Measurements from ENCODE around the gene ZNF668. TPM values are rescaled to one million over a fixed set of nuclear protein-coding genes. Genes with fewer than 3 reads are reported as not detected.
A peak's percentile ranks its signal among the peaks of the same experiment; 100 is the strongest.

Gene ZNF668
- 10 to 100 TPM; 13.9 to 17.4 TPM for total RNA-seq

DNA sequence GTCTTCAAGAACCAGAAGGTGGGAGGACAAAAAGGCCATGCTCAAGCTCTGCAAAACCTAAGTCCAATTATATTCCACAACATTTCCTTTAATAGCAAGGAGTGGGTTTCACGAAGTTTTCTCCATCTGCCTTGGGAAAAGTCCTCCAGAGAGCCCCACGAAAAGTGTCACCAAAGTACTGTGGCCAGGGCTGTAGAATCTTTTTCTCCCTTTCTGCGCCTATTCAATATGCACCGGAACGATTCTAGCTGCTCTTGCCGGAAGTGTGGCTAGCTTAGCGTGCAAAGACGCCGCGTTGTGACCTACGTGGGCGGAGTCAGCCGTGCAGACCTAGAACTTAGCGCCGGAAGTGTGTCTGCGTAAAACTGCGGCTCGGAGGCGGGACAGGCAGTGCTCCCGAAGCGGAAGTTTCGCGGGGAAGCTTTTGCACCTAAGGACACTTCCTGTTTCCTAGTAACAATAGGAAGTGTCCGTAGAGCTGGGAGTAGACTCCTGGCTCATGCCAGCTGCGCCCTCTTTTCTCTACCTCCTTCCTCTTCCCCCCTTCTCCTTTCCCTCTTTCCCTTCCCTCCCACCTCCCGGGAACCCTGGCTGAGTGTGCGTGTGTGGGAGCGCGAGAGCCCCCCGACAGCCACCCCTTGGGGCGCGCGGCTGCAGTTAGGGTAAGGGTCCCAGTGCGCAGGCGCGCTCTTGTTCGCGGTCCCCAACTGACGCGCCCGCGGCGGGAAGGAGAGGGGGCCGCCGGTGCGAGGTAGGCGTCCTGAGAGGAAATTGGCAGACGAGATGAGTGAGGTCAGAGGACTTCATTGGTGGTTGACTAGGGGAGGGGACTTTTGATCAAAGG lies at the start of gene ZNF668, which contains the start of gene ZNF646:
Gene ZNF668 (minus strand): TSS at position 271 of the 844 bp plus-strand sequence. CDS start 9,781 bp downstream, outside the sequence.
Gene ZNF646 (plus strand): TSS at position 453 of the 844 bp plus-strand sequence. CDS start 1,903 bp downstream, outside the sequence.
- Mint-ChIP-seq H3K27ac (peak within 1 kb of the TSS; percentile 94), H3K27me3 (no peaks in the 10 kb centered on the region), H3K36me3 (ENCODE audit: low read depth) (peaks cover 45% of the 10 kb centered on the region), H3K4me1 (peaks cover 39% of the 10 kb centered on the region), H3K4me3 (peak within 1 kb of the TSS; percentile 97), H3K9me3 (no peaks in the 10 kb centered on the region)
- POLR2A ChIA-PET: interaction anchor here (0.8 to 3.5 kb wide), 34 partner anchors 10 to 800 kb away, joined by 3 to 43 read pairs (median 6); partner anchors contain the start of genes ARMC5, FUS, HSD3B7 and KAT8
- CTCF ChIA-PET: interaction anchor here (0.6 to 2.7 kb wide), 14 partner anchors 9 to 795 kb away, joined by 3 to 18 read pairs (median 4); partner anchors contain the start of genes KAT8, VKORC1 and ZNF843
- peak; percentile 99 for DNase-seq

DNA sequence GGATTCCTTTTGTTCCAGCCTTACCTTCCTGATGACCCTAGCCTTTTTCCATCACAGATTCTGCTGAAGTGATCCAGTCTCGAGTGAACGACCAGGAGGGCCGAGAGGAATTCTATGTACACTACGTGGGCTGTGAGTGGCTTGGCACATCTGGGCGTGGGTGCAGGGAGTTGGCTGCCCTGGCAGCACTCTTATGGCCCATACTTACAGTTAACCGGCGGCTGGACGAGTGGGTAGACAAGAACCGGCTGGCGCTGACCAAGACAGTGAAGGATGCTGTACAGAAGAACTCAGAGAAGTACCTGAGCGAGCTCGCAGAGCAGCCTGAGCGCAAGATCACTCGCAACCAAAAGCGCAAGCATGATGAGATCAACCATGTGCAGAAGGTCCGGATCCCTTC lies 46.1 kb upstream of the ZNF668 start:
- DNase-seq: no peak
- Mint-ChIP-seq H3K4me1 (peaks cover 20% of the 10 kb centered on the region), H3K27me3 (no peaks in the 10 kb centered on the region), H3K9me3 (no peaks in the 10 kb centered on the region), H3K4me3 (no peak overlapping the region), H3K27ac (no peak overlapping the region), H3K36me3 (ENCODE audit: low read depth) (peaks cover 27% of the 10 kb centered on the region)
- ChIA-PET CTCF (interaction anchor here (7.2 kb wide), 1 partner anchor 23 kb away, joined by 71 read pairs; no protein-coding TSS in a partner anchor), POLR2A (interaction anchor here (1.6 kb wide), 1 partner anchor 60 kb away, joined by 8 read pairs; the partner anchor contains the start of gene FUS)

DNA sequence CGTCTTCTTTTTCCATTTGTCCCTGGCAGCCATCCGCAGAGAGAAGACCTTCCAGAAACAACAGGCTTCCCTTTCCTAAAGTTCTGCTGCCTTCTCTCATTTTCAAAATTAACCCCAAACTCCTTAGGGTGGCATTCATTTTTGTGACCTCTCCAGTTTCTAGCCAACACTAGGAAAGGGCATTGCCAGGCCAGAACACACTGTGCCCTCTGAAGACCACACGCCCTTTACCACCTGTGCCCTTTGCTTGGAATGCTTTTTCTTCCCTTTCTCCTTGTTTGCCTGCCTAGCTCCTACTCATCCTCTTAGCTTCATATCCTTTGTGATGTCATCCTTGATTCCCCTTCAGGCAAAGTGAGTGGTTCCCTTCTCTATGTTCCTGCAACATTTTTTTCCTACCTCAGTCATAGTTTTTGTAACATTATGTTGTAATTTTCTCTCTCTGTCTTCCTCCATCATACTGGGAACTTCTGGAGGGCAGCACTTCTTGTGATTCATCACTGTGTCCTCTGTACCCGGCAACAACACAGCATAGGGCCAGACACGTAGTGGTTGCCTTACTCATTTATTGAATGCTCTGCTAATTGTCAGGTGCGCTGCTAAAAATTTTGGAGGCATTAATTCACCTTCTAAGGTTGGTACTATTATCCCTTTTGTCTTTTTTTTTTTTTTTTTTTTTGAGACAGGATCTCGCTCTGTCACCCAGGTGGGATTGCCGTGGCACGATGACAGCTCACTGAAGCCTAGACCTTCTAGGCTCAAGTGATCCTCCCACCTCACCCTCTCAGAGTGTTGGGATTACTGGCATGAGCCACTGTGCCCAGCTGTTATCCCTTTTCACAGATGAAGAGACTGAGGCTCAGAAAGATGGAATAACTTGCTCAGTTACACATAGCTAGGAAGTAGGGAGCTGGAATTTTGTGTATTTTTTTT lies 44.4 kb upstream of the ZNF668 start:
- ChIA-PET POLR2A (interaction anchor here (0.8 to 2.5 kb wide), 17 partner anchors 10 to 583 kb away, joined by 3 to 43 read pairs (median 4); partner anchors contain the start of genes BCKDK, FUS, HSD3B7 and ZNF646), CTCF (interaction anchor here (0.8 to 7.2 kb wide), 9 partner anchors 11 to 325 kb away, joined by 3 to 71 read pairs (median 5); partner anchors contain the start of genes HSD3B7, ZNF646 and ZNF668)
- H3K36me3 Mint-ChIP-seq (ENCODE audit: low read depth): peaks cover 22% of the 10 kb centered on the region
- DNase-seq: no peak
- no peaks in the 10 kb centered on the region for H3K27me3 Mint-ChIP-seq
- H3K4me1 Mint-ChIP-seq: peaks cover 29% of the 10 kb centered on the region
- H3K9me3 Mint-ChIP-seq: no peaks in the 10 kb centered on the region
- peak overlapping the region; percentile 73 for H3K4me3 Mint-ChIP-seq
- H3K27ac Mint-ChIP-seq: peak overlapping the region; percentile 78

DNA sequence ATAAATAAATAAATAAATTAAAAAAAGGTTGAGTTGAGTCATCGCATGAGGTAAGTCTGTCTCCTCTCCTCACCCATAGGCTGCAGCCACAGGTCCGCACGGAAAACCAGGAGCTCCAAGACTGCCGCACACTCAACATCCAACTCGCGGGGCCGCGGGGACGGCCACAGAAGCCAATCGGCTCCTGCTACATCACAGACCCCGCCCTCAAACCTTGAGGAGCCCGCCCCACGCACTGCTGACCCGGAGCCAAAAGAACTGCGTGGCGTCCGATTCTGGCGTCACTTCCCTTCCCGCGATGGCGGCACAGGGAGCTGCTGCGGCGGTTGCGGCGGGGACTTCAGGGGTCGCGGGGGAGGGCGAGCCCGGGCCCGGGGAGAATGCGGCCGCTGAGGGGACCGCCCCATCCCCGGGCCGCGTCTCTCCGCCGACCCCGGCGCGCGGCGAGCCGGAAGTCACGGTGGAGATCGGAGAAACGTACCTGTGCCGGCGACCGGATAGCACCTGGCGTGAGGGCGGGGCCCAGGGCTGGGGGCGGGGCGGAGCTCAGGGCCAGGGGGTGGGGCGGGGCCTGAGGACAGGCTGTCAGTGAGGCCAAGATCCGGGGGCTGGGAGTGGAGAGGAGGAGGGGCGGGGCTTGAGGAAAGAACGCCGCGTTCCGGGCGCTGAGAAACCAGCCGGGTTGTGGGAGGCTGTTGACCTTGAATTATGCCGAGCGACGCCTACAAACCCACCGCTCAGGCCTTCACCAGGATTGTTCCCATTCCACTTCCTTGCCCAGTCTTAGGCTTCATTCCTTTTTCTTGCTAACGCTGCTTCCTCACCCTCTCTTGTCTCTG lies 43.6 kb upstream of the ZNF668 start, which contains the start of gene KAT8:
Gene KAT8 (plus strand): TSS at position 281 of the 839 bp plus-strand sequence. CDS start 18 bp downstream, at position 299.
- DNase-seq: peak; percentile 98
- Mint-ChIP-seq H3K27me3 (no peaks in the 10 kb centered on the region), H3K4me3 (peak within 1 kb of the TSS; percentile 73), H3K9me3 (no peaks in the 10 kb centered on the region), H3K27ac (peak within 1 kb of the TSS; percentile 78), H3K36me3 (ENCODE audit: low read depth) (peaks cover 22% of the 10 kb centered on the region), H3K4me1 (peaks cover 32% of the 10 kb centered on the region)
- ChIA-PET CTCF (interaction anchor here (0.8 to 7.2 kb wide), 13 partner anchors 12 to 338 kb away, joined by 3 to 71 read pairs (median 4); partner anchors contain the start of genes HSD3B7, SETD1A, ZNF646 and ZNF668), POLR2A (interaction anchor here (0.6 to 2.5 kb wide), 23 partner anchors 9 to 582 kb away, joined by 3 to 43 read pairs (median 4); partner anchors contain the start of genes BCKDK, FUS, HSD3B7 and STX4)

DNA sequence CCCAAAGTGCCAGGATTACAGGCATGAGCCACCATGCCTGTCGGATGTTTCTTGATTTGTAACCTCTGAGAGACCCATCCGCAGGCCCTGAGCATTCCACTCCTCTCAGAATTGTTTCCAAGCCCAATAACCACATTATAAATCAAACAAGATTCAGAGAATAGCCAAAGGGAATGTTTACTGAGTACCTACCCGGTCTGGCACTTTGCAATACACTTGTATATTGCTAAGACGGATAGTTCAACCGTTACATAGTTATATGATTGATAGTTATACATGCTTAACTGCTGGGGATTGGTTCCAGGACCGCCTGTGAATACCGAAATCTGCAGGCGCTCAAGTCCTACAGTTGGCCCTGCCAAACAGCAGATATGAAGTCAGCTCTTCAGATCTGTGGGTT lies 40.4 kb upstream of the ZNF668 start:
- Mint-ChIP-seq H3K27me3 (no peaks in the 10 kb centered on the region), H3K4me1 (peaks cover 42% of the 10 kb centered on the region), H3K36me3 (ENCODE audit: low read depth) (peaks cover 26% of the 10 kb centered on the region), H3K4me3 (no peak overlapping the region), H3K27ac (no peak overlapping the region), H3K9me3 (no peaks in the 10 kb centered on the region)
- POLR2A ChIA-PET: interaction anchor here (1.2 kb wide), 1 partner anchor 66 kb away, joined by 3 read pairs; the partner anchor contains the start of gene FUS
- CTCF ChIA-PET: no interaction called here
- DNase-seq: no peak

DNA sequence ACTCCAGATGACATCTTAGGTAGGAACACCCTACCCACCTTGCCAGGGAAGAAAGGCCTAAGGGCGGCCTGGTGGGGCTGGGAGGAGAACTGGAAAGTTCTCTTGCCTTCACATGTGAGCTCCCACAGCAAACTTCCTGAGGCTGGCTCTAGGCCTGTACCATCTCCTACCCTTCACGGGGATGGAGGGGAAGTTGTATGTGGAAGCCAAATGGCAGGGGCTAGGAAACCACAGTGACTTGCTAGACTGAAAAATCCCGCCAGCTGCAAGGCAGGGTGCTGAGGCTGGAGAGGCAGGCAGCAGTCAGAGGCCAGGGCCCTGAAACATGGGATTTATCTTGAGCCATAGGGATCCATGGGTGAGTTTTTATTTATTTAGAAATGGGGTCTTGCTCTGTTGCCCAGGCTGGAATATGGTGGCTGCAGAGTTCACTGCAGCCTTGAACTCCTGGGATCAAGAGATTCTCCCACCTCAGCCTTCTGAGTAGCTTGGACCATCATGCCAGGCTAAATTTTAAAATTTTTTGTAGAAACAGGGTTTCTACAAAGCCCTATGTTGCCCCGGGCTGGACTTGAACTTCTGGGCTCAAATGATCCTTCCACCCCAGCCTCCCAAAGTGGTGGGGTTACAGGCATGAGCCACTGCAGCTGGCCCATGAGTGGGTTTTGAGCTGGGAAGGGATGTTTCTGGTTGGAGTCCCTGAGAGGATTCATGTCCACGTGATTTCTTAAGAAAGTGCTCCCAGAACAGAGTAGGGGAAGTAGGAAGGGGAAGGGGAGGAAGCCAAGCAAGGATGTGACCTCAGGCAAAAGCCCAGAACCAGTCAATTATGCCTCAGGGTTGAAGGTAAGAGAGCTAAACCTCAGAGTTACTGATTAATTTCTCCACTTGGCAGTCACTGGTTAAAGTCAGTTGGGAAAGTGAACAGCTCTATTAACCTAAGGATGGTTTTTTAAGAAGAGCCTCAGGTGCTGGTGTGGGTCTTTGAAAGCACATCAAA lies 39.4 kb upstream of the ZNF668 start:
- peaks cover 41% of the 10 kb centered on the region for H3K4me1 Mint-ChIP-seq
- H3K9me3 Mint-ChIP-seq: no peaks in the 10 kb centered on the region
- DNase-seq: no peak
- ChIA-PET CTCF (no interaction called here), POLR2A (no interaction called here)
- peaks cover 23% of the 10 kb centered on the region for H3K36me3 Mint-ChIP-seq (ENCODE audit: low read depth)
- no peaks in the 10 kb centered on the region for H3K27me3 Mint-ChIP-seq
- H3K27ac Mint-ChIP-seq: peak overlapping the region; percentile 55
- no peak overlapping the region for H3K4me3 Mint-ChIP-seq

DNA sequence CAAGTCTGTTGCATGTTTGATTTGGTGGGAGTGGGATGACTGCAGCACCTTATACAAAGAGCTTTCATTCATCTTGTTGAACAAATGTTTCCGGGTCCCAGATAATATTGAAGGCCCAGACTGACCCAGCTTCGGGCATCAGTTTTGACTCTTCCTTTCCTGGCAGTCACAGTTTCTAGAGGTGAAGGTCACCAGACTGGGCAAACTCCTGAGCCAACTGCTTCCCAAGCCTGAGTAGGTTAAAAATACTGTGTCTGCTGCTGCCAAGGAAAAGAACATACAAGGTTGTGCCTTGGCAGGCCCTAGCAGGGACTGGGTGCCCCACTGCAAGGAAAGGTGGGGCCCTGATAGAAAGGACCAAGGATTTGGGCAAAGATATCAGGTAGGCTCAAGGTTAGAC lies 38.7 kb upstream of the ZNF668 start:
- H3K27me3 Mint-ChIP-seq: no peaks in the 10 kb centered on the region
- H3K4me1 Mint-ChIP-seq: peaks cover 39% of the 10 kb centered on the region
- DNase-seq: no peak
- ChIA-PET POLR2A (no interaction called here), CTCF (no interaction called here)
- H3K9me3 Mint-ChIP-seq: no peaks in the 10 kb centered on the region
- H3K27ac Mint-ChIP-seq: no peak overlapping the region
- H3K4me3 Mint-ChIP-seq: no peak overlapping the region
- peaks cover 23% of the 10 kb centered on the region for H3K36me3 Mint-ChIP-seq (ENCODE audit: low read depth)

DNA sequence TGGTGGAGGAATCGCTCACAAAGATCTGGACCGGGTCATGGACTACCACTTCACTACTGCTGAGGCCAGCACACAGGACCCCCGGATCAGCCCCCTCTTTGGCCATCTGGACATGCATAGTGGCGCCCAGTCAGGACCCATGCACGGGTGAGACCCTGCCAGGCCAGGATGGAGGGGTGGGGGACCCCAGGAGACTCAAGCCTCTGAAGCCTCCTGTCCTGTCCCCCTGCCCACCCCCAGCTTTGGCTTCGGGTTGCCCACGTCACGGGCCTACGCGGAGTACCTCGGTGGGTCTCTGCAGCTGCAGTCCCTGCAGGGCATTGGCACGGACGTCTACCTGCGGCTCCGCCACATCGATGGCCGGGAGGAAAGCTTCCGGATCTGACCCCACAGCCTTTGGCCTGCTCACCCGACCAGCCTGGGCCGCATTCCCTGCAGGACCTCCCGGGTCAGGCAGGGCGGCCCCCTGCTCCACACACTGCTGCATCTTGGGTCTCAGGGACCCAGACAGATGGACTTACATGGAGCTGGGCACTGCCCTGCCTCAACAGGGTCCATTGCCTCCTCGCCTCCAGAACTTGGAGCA lies 37.9 kb upstream of the ZNF668 start:
- POLR2A ChIA-PET: interaction anchor here (1.4 kb wide), 1 partner anchor 38 kb away, joined by 3 read pairs; the partner anchor contains the start of genes ZNF646 and ZNF668
- peaks cover 41% of the 10 kb centered on the region for H3K4me1 Mint-ChIP-seq

DNA sequence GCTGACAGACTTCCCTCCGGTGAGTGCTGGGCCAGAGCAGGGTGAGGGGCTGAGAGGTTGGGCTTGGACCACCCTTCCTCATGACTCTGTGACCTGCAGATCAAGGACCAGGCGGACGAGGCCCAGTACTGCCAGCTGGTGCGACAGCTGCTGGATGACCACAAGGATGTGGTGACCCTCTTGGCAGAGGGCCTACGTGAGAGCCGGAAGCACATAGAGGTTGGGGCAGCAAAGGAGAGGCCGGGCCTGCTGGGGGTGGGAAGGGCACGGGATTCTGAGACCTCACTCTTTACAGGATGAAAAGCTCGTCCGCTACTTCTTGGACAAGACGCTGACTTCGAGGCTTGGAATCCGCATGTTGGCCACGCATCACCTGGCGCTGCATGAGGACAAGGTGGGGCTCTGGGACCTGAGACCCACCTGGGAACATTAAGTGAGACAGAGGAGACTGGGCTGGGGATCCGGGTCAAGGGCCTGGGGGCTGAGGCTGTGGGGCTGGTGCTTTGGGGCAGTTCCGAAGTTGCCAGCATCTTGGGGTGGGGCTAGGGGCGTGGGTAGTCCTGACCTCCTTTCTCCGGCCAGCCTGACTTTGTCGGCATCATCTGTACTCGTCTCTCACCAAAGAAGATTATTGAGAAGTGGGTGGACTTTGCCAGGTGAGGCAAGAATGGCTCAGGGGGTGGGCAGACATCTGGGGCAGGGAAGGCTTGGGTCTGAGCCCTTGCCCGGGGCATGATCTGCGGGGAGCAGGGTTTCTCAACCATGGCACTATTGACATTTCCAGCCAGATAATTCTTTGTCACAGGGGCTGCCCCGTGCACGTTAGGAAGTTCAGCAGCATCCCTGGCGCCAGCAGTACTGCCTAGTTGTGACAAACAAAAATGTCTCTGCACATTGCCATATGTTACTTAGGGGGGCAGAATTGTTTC lies 36.3 kb upstream of the ZNF668 start:
- H3K27ac Mint-ChIP-seq: no peak overlapping the region
- peaks cover 23% of the 10 kb centered on the region for H3K36me3 Mint-ChIP-seq (ENCODE audit: low read depth)
- H3K27me3 Mint-ChIP-seq: no peaks in the 10 kb centered on the region
- POLR2A ChIA-PET: interaction anchor here (1.4 kb wide), 2 partner anchors 36 to 37 kb away, joined by 3 to 4 read pairs; partner anchors contain the start of genes ZNF646 and ZNF668
- H3K4me3 Mint-ChIP-seq: peak overlapping the region; percentile 71
- DNase-seq: no peak
- CTCF ChIA-PET: no interaction called here
- H3K4me1 Mint-ChIP-seq: peaks cover 40% of the 10 kb centered on the region
- no peaks in the 10 kb centered on the region for H3K9me3 Mint-ChIP-seq

More for the DNA sequence above, 37.9 kb upstream of the ZNF668 start:
- peaks cover 23% of the 10 kb centered on the region for H3K36me3 Mint-ChIP-seq (ENCODE audit: low read depth)
- no peaks in the 10 kb centered on the region for H3K9me3 Mint-ChIP-seq
- no peaks in the 10 kb centered on the region for H3K27me3 Mint-ChIP-seq
- H3K27ac Mint-ChIP-seq: no peak overlapping the region
- H3K4me3 Mint-ChIP-seq: no peak overlapping the region
- no peak for DNase-seq
- CTCF ChIA-PET: no interaction called here

DNA sequence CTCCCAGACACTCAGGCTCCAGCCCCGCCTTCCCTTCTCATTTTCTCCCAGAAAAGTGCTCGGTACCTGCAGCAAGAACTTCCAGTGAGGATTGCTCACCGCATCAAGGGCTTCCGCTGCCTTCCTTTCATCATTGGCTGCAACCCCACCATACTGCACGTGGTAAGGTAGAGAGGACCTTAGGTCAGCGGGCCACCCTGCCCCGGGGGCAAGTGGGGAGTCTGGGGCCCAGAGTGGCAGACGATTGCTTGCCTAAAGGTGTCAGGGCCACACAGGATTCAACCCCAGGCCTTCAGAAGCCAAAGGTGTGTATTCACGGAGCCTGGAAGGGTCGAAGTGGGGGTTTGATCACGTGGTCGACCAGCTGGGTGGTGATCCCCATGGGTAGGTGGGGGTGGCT lies 35.6 kb upstream of the ZNF668 start:
- Mint-ChIP-seq H3K4me3 (peak overlapping the region; percentile 71), H3K36me3 (ENCODE audit: low read depth) (peaks cover 23% of the 10 kb centered on the region), H3K4me1 (peaks cover 38% of the 10 kb centered on the region), H3K9me3 (no peaks in the 10 kb centered on the region), H3K27me3 (no peaks in the 10 kb centered on the region), H3K27ac (peak overlapping the region; percentile 51)
- no peak for DNase-seq
- POLR2A ChIA-PET: interaction anchor here (1.4 kb wide), 1 partner anchor 36 kb away, joined by 4 read pairs; the partner anchor contains the start of genes ZNF646 and ZNF668
- CTCF ChIA-PET: no interaction called here

Data from activated CD4-positive, alpha-beta memory T cell treated with anti-CD3 and anti-CD28 coated beads, Interleukin-2, amount 10 ng/mL, durations not matched to agents 7 days and 5 days (primary cell).